Measurements from ENCODE around the gene ATF6.

ATF6 gene

GRCh38 chr1:162007466-162007865 is 241.3 kb downstream of the ATF6 start:
- no peaks in the 10 kb centered on the region for H3K36me3 ChIP-seq (ENCODE audit: insufficient read depth, low read length)
- H3K4me3 ChIP-seq (ENCODE audit: low read length), result no peak overlapping the region
- H3K9me3 ChIP-seq (ENCODE audit: low read length), result no peaks in the 10 kb centered on the region
- no peak overlapping the region for H2AFZ ChIP-seq (ENCODE audit: low read depth, low read length)
- no peaks in the 10 kb centered on the region for H3K27me3 ChIP-seq (ENCODE audit: insufficient read depth, low read length)
- H3K4me1 ChIP-seq (ENCODE audit: insufficient read depth, low read length), result no peaks in the 10 kb centered on the region

DNA sequence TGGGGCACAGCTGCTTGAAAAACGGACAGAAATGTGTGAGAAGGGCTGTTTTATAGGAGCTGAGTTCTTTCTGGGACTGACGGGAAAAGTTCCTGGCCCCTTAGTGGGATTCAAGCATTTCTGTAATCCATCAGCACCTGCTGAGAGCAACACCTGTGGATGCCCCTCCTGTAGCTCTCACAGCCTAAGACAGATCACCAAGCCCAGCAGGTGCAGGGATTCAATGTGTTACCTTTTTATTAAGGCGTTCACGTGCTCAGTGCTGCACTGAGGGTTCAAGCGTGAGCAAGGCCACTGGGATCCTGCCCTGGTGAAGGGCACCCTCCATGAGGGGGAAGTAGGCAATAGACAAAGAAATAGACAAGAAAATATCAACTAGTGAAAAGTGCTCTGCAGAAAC is 242.7 kb downstream of the ATF6 start:
- H2AFZ ChIP-seq (ENCODE audit: low read depth, low read length), result no peak overlapping the region
- H3K4me3 ChIP-seq (ENCODE audit: low read length), result no peak overlapping the region
- no peaks in the 10 kb centered on the region for H3K27me3 ChIP-seq (ENCODE audit: insufficient read depth, low read length)
- no peaks in the 10 kb centered on the region for H3K36me3 ChIP-seq (ENCODE audit: insufficient read depth, low read length)
- H3K4me1 ChIP-seq (ENCODE audit: insufficient read depth, low read length), result no peaks in the 10 kb centered on the region
- peaks cover 2% of the 10 kb centered on the region for H3K9me3 ChIP-seq (ENCODE audit: low read length)

DNA sequence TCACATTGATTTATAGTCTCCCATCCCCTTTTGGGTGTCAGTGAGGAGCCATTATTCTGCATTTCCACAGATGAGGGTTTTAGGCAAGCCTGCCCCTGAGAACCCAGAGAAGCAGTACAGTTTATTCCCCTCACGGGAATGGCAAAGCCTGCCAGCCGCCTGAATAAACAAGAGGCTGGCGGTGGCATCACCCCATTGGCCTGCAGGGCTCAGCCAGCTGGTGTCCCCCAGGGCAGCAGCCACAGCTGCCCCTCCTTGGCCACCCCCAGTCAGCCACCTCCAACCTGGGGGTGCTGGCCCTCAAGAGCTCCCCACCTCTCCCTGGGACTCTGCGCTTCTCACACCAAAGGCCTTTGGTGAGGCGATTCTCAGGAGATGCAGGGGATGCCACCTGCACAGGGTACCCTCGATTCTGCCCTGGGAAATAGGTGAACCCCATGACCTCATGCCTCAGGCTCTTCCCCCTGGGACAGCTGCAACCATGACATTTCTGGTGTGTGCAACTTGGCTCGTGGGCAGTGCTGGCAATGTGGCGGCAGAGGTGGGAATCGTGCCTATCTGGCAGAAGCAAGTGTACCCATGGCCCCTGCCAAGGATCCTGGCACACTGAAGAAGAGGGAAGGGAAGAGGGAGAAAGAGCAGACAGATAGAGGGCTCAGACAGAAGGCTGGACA is 243.5 kb downstream of the ATF6 start:
- Histone ChIP-seq H3K36me3 (ENCODE audit: insufficient read depth, low read length) (no peaks in the 10 kb centered on the region), H2AFZ (ENCODE audit: low read depth, low read length) (no peak overlapping the region), H3K4me3 (ENCODE audit: low read length) (no peak overlapping the region), H3K9me3 (ENCODE audit: low read length) (peaks cover 3% of the 10 kb centered on the region), H3K27me3 (ENCODE audit: insufficient read depth, low read length) (no peaks in the 10 kb centered on the region), H3K4me1 (ENCODE audit: insufficient read depth, low read length) (no peaks in the 10 kb centered on the region)

DNA sequence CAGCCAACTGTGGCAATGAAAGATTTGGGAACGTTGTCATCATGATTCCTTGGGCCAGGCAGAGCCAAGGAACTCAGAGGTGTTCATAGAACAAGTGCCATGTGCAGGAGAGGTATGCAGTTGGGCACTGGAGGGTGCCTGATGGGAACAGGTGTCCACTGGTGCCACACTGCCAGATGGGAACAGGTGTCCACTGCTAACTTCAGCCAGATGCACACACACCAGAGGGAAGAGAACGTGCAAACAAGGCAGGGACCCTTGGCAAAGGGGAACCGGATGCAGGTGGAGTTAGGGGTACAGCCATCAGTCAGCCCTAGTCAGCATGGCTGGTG is 244.0 kb downstream of the ATF6 start:
- H2AFZ ChIP-seq (ENCODE audit: low read depth, low read length), result no peak overlapping the region
- H3K27me3 ChIP-seq (ENCODE audit: insufficient read depth, low read length), result no peaks in the 10 kb centered on the region
- H3K9me3 ChIP-seq (ENCODE audit: low read length), result peaks cover 3% of the 10 kb centered on the region

DNA sequence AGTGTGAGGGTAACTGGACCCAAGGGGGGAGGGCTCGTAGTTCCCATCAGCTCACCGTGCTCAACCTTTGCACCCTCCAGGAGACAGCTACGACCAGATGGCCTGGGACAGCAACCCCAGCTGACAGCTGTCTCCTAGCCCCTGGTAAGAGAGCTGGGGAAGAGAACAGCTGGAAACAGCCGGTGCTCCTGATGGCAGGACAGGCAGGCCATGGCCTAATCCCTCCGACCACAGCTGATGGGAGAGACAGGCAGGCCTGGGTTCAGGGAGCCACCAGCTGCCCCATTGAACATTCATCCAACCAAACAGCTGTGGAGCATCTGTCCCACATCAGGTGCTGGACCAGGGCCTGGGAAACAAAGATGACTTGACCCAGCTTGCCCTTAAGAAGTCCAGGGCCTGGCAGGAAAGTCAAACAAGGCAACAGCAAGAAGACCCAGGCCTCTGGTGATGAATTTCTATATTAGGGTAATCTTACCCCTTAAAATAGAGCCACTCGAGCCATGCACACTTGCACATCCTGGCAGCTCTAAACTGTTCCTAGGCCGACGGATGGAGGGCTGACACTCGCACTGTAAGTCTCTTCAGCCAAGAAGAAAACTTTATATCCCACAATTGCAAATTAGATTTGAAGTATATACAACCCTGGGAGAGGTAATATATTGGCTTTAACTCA is 245.4 kb downstream of the ATF6 start:
- no peak overlapping the region for H3K4me3 ChIP-seq (ENCODE audit: low read length)
- no peaks in the 10 kb centered on the region for H3K36me3 ChIP-seq (ENCODE audit: insufficient read depth, low read length)
- H3K27me3 ChIP-seq (ENCODE audit: insufficient read depth, low read length), result no peaks in the 10 kb centered on the region
- H3K4me1 ChIP-seq (ENCODE audit: insufficient read depth, low read length), result no peaks in the 10 kb centered on the region
- no peak overlapping the region for H2AFZ ChIP-seq (ENCODE audit: low read depth, low read length)
- H3K9me3 ChIP-seq (ENCODE audit: low read length), result peaks cover 3% of the 10 kb centered on the region

More for the DNA sequence above, 244.0 kb downstream of the ATF6 start:
- no peaks in the 10 kb centered on the region for H3K4me1 ChIP-seq (ENCODE audit: insufficient read depth, low read length)
- no peaks in the 10 kb centered on the region for H3K36me3 ChIP-seq (ENCODE audit: insufficient read depth, low read length)
- no peak overlapping the region for H3K4me3 ChIP-seq (ENCODE audit: low read length)

- no peaks in the 10 kb centered on the region for H3K27me3 ChIP-seq (ENCODE audit: insufficient read depth, low read length)
- H3K9me3 ChIP-seq (ENCODE audit: low read length), result peaks cover 3% of the 10 kb centered on the region
- H3K4me3 ChIP-seq (ENCODE audit: low read length), result no peak overlapping the region
Observed at GRCh38 chr1:162013289-162013688, 247.2 kb downstream of the ATF6 start.

More at GRCh38 chr1:162013289-162013688, 247.2 kb downstream of the ATF6 start:
- H3K4me1 ChIP-seq (ENCODE audit: insufficient read depth, low read length), result no peaks in the 10 kb centered on the region
- no peaks in the 10 kb centered on the region for H3K36me3 ChIP-seq (ENCODE audit: insufficient read depth, low read length)
- H2AFZ ChIP-seq (ENCODE audit: low read depth, low read length), result no peak overlapping the region
